ENCODE data around the gene IMMP1L. TPM values are rescaled to one million over a fixed set of nuclear protein-coding genes. Genes with fewer than 3 reads are reported as not detected.
A peak's percentile ranks its signal among the peaks of the same experiment; 100 is the strongest.
"Not testable (repeated sequence)": the region's sequence is repeated elsewhere in the genome, so short reads cannot be mapped to it uniquely, and the experiment has no call there.

Gene IMMP1L, protein sequence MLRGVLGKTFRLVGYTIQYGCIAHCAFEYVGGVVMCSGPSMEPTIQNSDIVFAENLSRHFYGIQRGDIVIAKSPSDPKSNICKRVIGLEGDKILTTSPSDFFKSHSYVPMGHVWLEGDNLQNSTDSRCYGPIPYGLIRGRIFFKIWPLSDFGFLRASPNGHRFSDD
- 8.8 and 12.3 TPM in 2 replicates for total RNA-seq

DNA sequence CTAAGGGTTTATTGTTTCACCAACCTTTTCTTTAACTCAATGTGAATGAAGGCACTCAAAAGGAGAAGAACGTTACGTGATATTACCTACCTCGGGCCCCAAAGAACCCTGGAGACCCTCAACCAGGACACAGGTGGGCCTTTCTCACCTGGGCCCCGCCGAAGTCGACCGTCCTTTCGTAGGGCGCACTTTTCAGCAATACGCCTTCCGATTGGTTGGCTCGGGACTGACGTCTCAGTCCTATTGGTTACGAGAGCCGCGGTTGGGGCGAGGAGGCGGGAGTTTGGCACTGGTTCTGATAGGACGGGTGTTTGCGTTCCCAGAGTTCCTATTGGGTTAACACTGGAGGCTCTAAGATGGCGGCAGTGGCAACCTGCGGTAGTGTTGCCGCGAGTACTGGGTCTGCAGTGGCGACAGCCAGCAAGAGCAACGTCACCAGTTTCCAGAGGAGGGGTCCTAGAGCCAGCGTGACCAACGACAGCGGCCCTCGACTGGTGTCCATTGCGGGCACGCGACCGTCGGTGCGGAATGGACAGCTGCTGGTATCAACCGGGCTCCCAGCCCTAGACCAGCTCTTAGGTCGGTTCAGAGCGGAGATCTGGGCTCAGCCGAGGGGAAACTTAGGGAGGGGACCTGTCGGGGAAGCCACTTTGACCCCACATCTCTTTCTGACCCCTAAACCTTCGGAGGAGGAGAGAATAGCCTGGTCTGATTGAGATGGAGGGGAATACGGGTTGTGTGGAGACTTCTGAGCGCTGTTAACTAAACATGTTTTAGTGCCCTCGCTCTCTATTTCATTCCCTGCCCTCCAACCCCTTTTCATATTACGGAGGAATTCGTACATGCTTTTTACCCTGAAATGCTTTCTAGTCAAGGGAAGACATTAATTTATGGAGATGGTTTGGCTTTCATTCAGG is at the start of gene IMMP1L, which contains the start of gene ELP4:
TSS of gene IMMP1L (minus strand) at position 194 of the 917 bp plus-strand sequence. CDS start 46,346 bp downstream, outside the sequence.
TSS of gene ELP4 (plus strand) at position 339 of the 917 bp plus-strand sequence. CDS start at position 357, 18 bp downstream.
- peak; percentile 98 for DNase-seq

GRCh38 chr11:31558001-31558400 is 48.6 kb upstream of the IMMP1L start:
- DNase-seq, result peak; percentile 68

DNA sequence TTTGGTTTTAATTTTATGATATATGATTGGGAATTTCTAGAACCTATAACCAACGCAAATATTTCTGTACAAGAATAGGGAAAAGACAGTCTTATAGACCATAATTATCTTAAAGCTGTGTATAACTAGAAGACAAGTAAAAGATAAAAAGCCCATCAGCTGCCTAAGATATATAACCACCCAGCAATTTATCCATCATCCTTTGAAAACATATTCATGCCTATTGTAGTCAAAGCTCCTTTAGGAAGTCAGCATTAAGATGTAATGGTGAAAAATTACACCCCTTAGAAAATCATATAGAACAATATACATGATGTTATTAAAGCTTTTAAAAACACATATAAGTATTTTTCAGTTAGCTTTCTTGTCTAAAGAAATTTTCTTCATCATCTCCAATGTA is 46.5 kb upstream of the IMMP1L start:
- DNase-seq, result no peak

DNA sequence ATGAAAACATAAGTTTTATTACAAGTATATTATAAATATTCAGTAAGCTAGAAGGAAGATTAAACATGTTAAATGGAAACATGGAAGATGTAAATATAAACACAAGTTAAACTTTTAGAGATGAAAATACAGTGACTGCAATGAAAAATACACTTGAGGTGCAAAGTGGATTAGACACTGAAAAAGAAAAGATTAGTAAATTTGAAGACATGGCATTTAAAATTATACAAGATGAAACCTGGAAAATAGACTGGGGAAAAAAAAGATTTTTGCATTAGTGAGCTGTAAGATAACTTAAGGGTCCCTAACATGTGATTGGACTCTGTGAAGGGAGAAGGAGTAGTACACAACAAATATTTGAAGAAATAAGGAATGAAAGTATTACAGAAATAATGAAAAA is 33.4 kb upstream of the IMMP1L start:
- DNase-seq, result no peak

DNA sequence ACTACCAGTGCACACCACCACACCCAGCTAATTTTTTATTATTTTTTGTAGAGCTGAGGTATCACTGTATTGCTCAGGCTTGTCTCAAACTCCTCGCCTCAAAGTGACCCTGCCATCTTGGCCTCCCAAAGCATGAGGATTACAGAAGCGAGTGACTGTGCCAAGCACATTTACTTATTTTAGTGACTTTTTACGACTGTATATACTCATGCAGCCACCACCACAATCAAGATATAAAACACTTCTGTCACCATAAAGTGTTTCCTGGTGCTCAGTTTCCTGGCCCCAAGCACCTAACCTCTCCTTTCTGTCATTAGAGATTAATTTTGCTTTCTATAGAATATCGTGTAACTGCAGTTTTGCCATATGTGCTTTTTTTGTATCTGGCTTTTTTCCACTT is 26.1 kb upstream of the IMMP1L start:
- no peak for DNase-seq

DNA sequence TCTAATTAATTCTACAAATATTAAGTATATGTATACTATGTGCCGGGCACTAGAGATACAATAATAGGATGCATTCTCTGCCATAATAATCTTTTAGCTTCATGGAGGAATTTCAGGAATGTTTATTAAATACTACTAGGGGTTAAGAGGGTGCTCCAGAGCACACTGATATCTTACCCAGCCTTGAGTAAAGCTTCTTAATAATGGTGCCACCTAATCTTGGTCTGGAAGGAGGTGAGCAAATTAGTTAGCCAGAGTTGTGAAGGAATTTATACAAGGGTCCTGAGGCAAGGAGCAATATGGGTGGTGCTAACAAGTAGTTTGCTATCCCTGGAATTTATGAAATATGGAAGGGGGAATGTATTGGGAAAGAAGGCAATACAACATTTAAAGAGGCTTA is 21.9 kb upstream of the IMMP1L start:
- DNase-seq, result no peak

GRCh38 chr11:31529701-31530100 is 20.3 kb upstream of the IMMP1L start:
- no peak for DNase-seq

- DNase-seq, result no peak
These were observed 19.8 kb upstream of the IMMP1L start for GRCh38 chr11:31529189-31529588.

- DNase-seq, result no peak
These were observed 12.2 kb upstream of the IMMP1L start for GRCh38 chr11:31521497-31522150.

- DNase-seq, result no peak
These were observed 2.7 kb upstream of the IMMP1L start for GRCh38 chr11:31512117-31512516.

- no peak for DNase-seq
These were observed 382 bp downstream of the IMMP1L start for GRCh38 chr11:31509051-31509428.

- DNase-seq, result no peak
These were observed 8.9 kb downstream of the IMMP1L start for GRCh38 chr11:31500560-31500959.

- no peak for DNase-seq
These were observed 9.7 kb downstream of the IMMP1L start for GRCh38 chr11:31499576-31500178.

- not testable (repeated sequence) for DNase-seq
These were observed 15.7 kb downstream of the IMMP1L start for GRCh38 chr11:31493762-31494161.

DNA sequence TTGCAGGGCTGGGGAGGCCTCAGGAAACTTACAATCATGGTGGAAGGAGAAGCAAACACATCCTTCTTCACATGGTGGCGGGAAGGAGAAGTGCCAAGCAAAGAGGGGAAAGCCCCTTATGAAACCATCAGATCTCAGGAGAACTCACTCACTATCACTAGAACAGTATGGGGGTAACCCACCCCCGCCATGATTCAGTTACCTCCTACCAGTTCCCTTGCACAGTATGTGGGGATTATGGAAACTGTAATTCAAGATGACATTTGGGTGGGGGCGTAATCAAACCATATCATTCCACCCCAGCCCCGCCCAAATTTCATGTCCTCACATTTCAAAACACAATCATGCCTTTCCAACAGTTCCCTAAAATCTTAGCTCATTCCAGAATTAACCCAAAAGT is 16.2 kb downstream of the IMMP1L start:
- no peak for DNase-seq

- DNase-seq, result no peak
These were observed 17.0 kb downstream of the IMMP1L start for GRCh38 chr11:31492320-31492913.

GRCh38 chr11:31487848-31488247 is 21.6 kb downstream of the IMMP1L start:
- peak; percentile 82 for DNase-seq

DNA sequence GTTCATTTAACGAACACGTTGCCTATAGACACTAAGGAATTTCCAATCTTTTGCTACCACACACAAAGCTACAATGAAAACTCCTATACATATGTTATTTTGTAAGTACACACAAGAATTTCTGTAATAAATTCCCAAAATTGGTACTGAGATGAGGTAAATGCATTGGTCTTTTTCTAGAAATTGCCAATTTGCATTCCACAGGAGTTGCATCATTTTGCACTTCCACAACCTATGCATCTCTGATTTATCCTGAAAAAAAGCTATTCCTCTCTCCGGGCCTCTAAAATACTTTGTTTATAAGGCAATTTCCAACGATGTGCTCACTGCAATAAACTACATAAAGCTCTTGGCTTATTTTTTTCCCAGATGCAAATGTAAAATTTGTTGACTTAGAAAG is 24.9 kb downstream of the IMMP1L start:
- no peak for DNase-seq

DNA sequence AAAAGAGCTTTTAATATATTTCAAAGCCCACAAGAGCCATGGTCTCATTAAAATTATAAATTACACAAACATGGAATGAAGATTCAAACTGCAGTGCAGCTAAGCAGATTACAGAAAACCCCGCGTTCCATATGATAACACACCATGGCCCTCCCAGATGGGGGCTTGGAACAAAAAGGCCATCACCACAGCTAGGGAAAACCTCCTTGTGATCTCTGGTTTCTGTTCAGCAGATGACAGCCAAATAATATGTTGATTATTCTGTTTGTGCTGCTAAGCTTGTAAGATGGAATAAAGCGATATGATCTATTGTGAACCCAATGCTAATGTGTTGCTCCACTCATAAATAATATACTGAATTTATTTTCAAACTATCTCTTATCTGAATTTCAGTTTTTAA is 28.5 kb downstream of the IMMP1L start:
- DNase-seq, result no peak

GRCh38 chr11:31479066-31479465 is 30.4 kb downstream of the IMMP1L start:
- DNase-seq, result no peak

DNA sequence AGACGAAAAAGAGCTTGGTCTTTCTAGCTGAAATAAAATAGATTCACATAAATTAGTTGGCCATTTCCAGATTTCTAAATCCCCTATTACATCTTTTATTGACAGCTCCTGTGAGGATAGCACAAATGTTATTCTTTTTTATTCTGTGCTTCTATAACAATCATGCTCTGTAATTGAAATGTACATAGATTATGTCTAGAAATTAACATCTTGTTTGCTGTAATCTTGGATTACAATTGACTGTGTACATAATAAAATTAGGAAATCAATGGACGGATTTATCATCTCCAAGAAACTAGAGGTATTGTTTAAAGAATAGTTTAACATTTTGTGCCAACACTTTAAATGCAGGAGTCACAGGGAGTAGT is 31.2 kb downstream of the IMMP1L start:
- DNase-seq, result no peak

- DNase-seq, result no peak
These were observed 31.7 kb downstream of the IMMP1L start for GRCh38 chr11:31477528-31478222.
